GM12891 (cell line): ENCODE data around the gene PARVB.

Experiments
- PAX5 ChIP-seq: IDR thresholded peaks from 2 replicates; pipeline ENCODE4 v1.6.1; 2011; ENCODE audit warnings: low read length, moderate library complexity, mild to moderate bottlenecking; ENCODE audit not compliant: insufficient read depth, severe bottlenecking
- POLR2A ChIP-seq: IDR thresholded peaks from 2 replicates; pipeline ENCODE4 v1.6.1; 2011; ENCODE audit warnings: low read depth, low read length, control low read depth
- POLR2AphosphoS5 ChIP-seq: IDR thresholded peaks from 2 replicates; pipeline ENCODE4 v1.6.1; 2011; ENCODE audit warnings: low read depth, low read length, control low read depth
- POU2F2 ChIP-seq: IDR thresholded peaks from 2 replicates; pipeline ENCODE4 v1.6.1; 2011; ENCODE audit warnings: low read depth, mild to moderate bottlenecking, control low read depth, low read length, moderate library complexity
- SPI1 ChIP-seq: IDR thresholded peaks from 2 replicates; pipeline ENCODE4 v1.6.1; 2011; ENCODE audit warnings: low read depth, low read length, control low read depth
- TAF1 ChIP-seq: IDR thresholded peaks from 2 replicates; pipeline ENCODE4 v1.6.1; 2011; ENCODE audit warnings: low read depth, low read length, control low read depth

- no peak for TF ChIP-seq POLR2A
- no peak for TF ChIP-seq POLR2AphosphoS5
- no peak for TF ChIP-seq TAF1
- TF ChIP-seq SPI1: no peak
- TF ChIP-seq POU2F2: no peak
- TF ChIP-seq PAX5: no peak
Observed at GRCh38 chr22:44168206-44168605, 144.1 kb downstream of the PARVB start.
